NT2/D1 (cell line): ENCODE results near the gene CD320.

Experiments used
- DNase-seq: peaks from one replicate; pipeline ENCODE4 v3.0.0-alpha.2; 2011; ENCODE audit warnings: low read depth, low spot score
- H3K27me3 ChIP-seq: 2 replicates; pipeline ENCODE4 v1.6.0; 2011; ENCODE audit warnings: mild to moderate bottlenecking; ENCODE audit not compliant: insufficient read length, insufficient read depth
- H3K36me3 ChIP-seq: 2 replicates; pipeline ENCODE4 v1.6.1; 2011; ENCODE audit warnings: mild to moderate bottlenecking, low read length, mixed read lengths; ENCODE audit not compliant: insufficient read depth, insufficient read length
- H3K4me1 ChIP-seq: 2 replicates; pipeline ENCODE4 v1.5.1; 2011; ENCODE audit not compliant: insufficient read depth, insufficient read length
- H3K4me3 ChIP-seq: 2 replicates; pipeline ENCODE4 v1.5.1; 2011; ENCODE audit warnings: low read depth; ENCODE audit not compliant: insufficient read length
- H3K9ac ChIP-seq: 2 replicates; pipeline ENCODE4 v1.6.0; 2011; ENCODE audit warnings: low read depth; ENCODE audit not compliant: insufficient read length
- H3K9me3 ChIP-seq: 2 replicates; pipeline ENCODE4 v1.5.1; 2011; ENCODE audit warnings: mild to moderate bottlenecking, low read length; ENCODE audit not compliant: insufficient read depth
- SUZ12 ChIP-seq: IDR thresholded peaks from 2 replicates; pipeline ENCODE4 v1.6.1; 2011; ENCODE audit not compliant: insufficient read length, insufficient read depth; ENCODE audit errors: extremely low read depth
- YY1 ChIP-seq: IDR thresholded peaks from 2 replicates; pipeline ENCODE4 v1.6.1; 2011; ENCODE audit not compliant: insufficient read length, insufficient read depth
- ZNF274 ChIP-seq: IDR thresholded peaks from 2 replicates; pipeline ENCODE4 v1.6.1; 2011; ENCODE audit warnings: mild to moderate bottlenecking, low read depth, low read length

The CD320 gene

GRCh38 chr19:8329996-8330395 is 21.8 kb upstream of the CD320 start:
- DNase-seq, result no peak
- Histone ChIP-seq H3K9me3 (no peaks in the 10 kb centered on the region), H3K4me1 (peaks cover 18% of the 10 kb centered on the region), H3K36me3 (peaks cover under 1% of the 10 kb centered on the region), H3K9ac (no peak overlapping the region), H3K27me3 (peaks cover 22% of the 10 kb centered on the region), H3K4me3 (no peak overlapping the region)
- TF ChIP-seq SUZ12, result no peak
- no peak for TF ChIP-seq YY1
- TF ChIP-seq ZNF274, result no peak

GRCh38 chr19:8325454-8325853 is 17.3 kb upstream of the CD320 start:
- no peak for DNase-seq
- Histone ChIP-seq H3K4me3 (no peak overlapping the region), H3K36me3 (peaks cover 34% of the 10 kb centered on the region), H3K27me3 (no peaks in the 10 kb centered on the region), H3K9me3 (no peaks in the 10 kb centered on the region), H3K9ac (no peak overlapping the region), H3K4me1 (peaks cover 15% of the 10 kb centered on the region)
- TF ChIP-seq YY1, result no peak
- no peak for TF ChIP-seq SUZ12
- TF ChIP-seq ZNF274, result no peak

GRCh38 chr19:8324186-8325050 is 16.3 kb upstream of the CD320 start:
- Histone ChIP-seq H3K4me1 (peaks cover 9% of the 10 kb centered on the region), H3K4me3 (no peak overlapping the region), H3K9ac (peak overlapping the region; percentile 34), H3K9me3 (no peaks in the 10 kb centered on the region), H3K27me3 (no peaks in the 10 kb centered on the region), H3K36me3 (peaks cover 34% of the 10 kb centered on the region)
- DNase-seq, result no peak
- TF ChIP-seq YY1 (no peak), SUZ12 (no peak), ZNF274 (no peak)

GRCh38 chr19:8323781-8324185 is 15.6 kb upstream of the CD320 start:
- no peak for TF ChIP-seq YY1
- no peak for TF ChIP-seq ZNF274
- no peak for TF ChIP-seq SUZ12
- DNase-seq, result no peak
- Histone ChIP-seq H3K9me3 (no peaks in the 10 kb centered on the region), H3K9ac (peak overlapping the region; percentile 39), H3K4me3 (no peak overlapping the region), H3K4me1 (peaks cover 9% of the 10 kb centered on the region), H3K27me3 (no peaks in the 10 kb centered on the region), H3K36me3 (peaks cover 37% of the 10 kb centered on the region)

GRCh38 chr19:8322638-8322997 is 14.5 kb upstream of the CD320 start:
- Histone ChIP-seq H3K36me3 (peaks cover 40% of the 10 kb centered on the region), H3K4me3 (peak overlapping the region; percentile 94), H3K9ac (peak overlapping the region; percentile 99), H3K4me1 (peaks cover 9% of the 10 kb centered on the region), H3K27me3 (no peaks in the 10 kb centered on the region), H3K9me3 (no peaks in the 10 kb centered on the region)
- no peak for TF ChIP-seq SUZ12
- no peak for TF ChIP-seq YY1
- no peak for TF ChIP-seq ZNF274
- no peak for DNase-seq

GRCh38 chr19:8321986-8322637 is 14.0 kb upstream of the CD320 start:
- no peak for DNase-seq
- Histone ChIP-seq H3K27me3 (no peaks in the 10 kb centered on the region), H3K36me3 (peaks cover 40% of the 10 kb centered on the region), H3K9ac (peak overlapping the region; percentile 99), H3K4me1 (peaks cover 9% of the 10 kb centered on the region), H3K4me3 (peak overlapping the region; percentile 94), H3K9me3 (no peaks in the 10 kb centered on the region)
- no peak for TF ChIP-seq YY1
- no peak for TF ChIP-seq SUZ12
- no peak for TF ChIP-seq ZNF274

- H3K4me1 ChIP-seq, result peaks cover 9% of the 10 kb centered on the region
- peak within 1 kb of the TSS; percentile 100 for H3K9ac ChIP-seq
- peaks cover 46% of the 10 kb centered on the region for H3K36me3 ChIP-seq
- TF ChIP-seq ZNF274 (no peak), SUZ12 (no peak), YY1 (peak; percentile 87)
- H3K27me3 ChIP-seq, result no peaks in the 10 kb centered on the region
- H3K9me3 ChIP-seq, result no peaks in the 10 kb centered on the region
- peak within 1 kb of the TSS; percentile 94 for H3K4me3 ChIP-seq
- DNase-seq, result peak; percentile 96
These were observed 13.2 kb upstream of the CD320 start, which contains the start of the genes NDUFA7 and RPS28 for GRCh38 chr19:8321067-8321985. Gene NDUFA7 (minus strand): TSS chr19:8321375. CDS start chr19:8321358, 17 bp downstream. Gene RPS28 (plus strand): TSS chr19:8321496. CDS start chr19:8321531, 35 bp downstream.
